Heart right ventricle (tissue), 16 donors: ENCODE results near the gene ZNHIT6. TPM values are rescaled to one million over a fixed set of nuclear protein-coding genes. Genes with fewer than 3 reads are reported as not detected.

ENCODE experiments used
- ATAC-seq, 8 donors: fragments of 200-7000 bp; cut with Tn5 transposase; one replicate each; pipeline ENCODE4 v1.9.1; 2020; ENCODE audit warnings: mild to moderate bottlenecking in 8 of 8, moderate library complexity in 8 of 8, moderate number of reproducible peaks in 1 of 8
- DNase-seq, 2 donors: peaks; one replicate each; pipeline ENCODE4 v3.0.0-alpha.2; 2020
- H3K27ac ChIP-seq, 10 donors: fragments of 200-600 bp; sonication (generic) in 2 of 10; one replicate each; pipeline versions ENCODE4 v1.5.0 to v1.8.0; 2020 to 2022; ENCODE audit warnings: mild to moderate bottlenecking in 3 of 10
- H3K27me3 ChIP-seq, 7 donors: fragments of 200-600 bp; one replicate each; pipeline ENCODE4 v1.8.0; 2021 to 2022; ENCODE audit warnings: mild to moderate bottlenecking in 2 of 7
- H3K36me3 ChIP-seq, 9 donors: fragments of 200-600 bp; sonication (generic) in 1 of 9; one replicate each; pipeline versions ENCODE4 v1.5.0 to v1.8.0; 2020 to 2022; ENCODE audit warnings: mild to moderate bottlenecking in 2 of 9
- H3K4me1 ChIP-seq, 9 donors: fragments of 200-600 bp; sonication (generic) in 1 of 9; one replicate each; pipeline versions ENCODE4 v1.5.0 to v1.8.0; 2020 to 2022; ENCODE audit warnings: mild to moderate bottlenecking in 4 of 9
- H3K4me3 ChIP-seq, 10 donors: fragments of 200-600 bp; sonication (generic) in 2 of 10; one replicate each; pipeline versions ENCODE4 v1.5.0 to v1.8.0; 2020 to 2022; ENCODE audit warnings: mild to moderate bottlenecking in 7 of 10, moderate library complexity in 2 of 10
- H3K9me3 ChIP-seq, 11 donors: fragments of 200-600 bp in 10 of 11; sonication (generic) in 2 of 11; one replicate each; pipeline versions ENCODE4 v1.5.0 to v1.8.0; 2013 to 2022; ENCODE audit warnings: mild to moderate bottlenecking in 2 of 11, control low read depth in 1 of 11, moderate library complexity in 1 of 11
- CTCF ChIP-seq, 9 donors: fragments of 200-600 bp; sonication (generic) in 2 of 9; IDR thresholded peaks; one replicate each; pipeline versions ENCODE4 v1.5.0 to v1.8.0; 2021 to 2022; ENCODE audit warnings: antibody characterized with exemption in 9 of 9, mild to moderate bottlenecking in 5 of 9, moderate library complexity in 1 of 9
- WGBS, 2 donors: extraction: QIAGEN DNeasy Blood & Tissue Kit; methylation state at CpG; one replicate each; pipeline ENCODE4 v1.1.7; 2013; ENCODE audit warnings: inconsistent platforms in 1 of 2; 5-methylcytosine and 5-hydroxymethylcytosine counted together
- intact Hi-C, 10 donors: fragments of 100-400 bp; cut with DNase I; formaldehyde crosslinking; loops; one replicate each; pipeline versions ENCODE4 v1.11.1 to v1.14.2; 2022
- polyA plus RNA-seq, 2 donors: library from polyadenylated mRNA; stranded (reverse); fragments of 200-250 nt; gene quantifications; one replicate each; pipeline ENCODE4 v1.2.3, GENCODE V29; 2013
- total RNA-seq, 10 donors: library from RNA; stranded (reverse); fragmentation: NEBNext Ultra II Directional in 3 of 10; extraction: Animal tissue kit (Norgen Biotek cat#: 25700) in 3 of 10; gene quantifications; one replicate each; pipeline versions ENCODE4 v1.2.1 to v1.2.4, GENCODE V29; 2021 to 2023
- donor health status: Arrhythmogenic right ventricular cardiomyopathy.
- donor health status: ischemic (EF 13 %, LVEDD 7.1; RV severe dilation, severe dysfunction).
- donor health status: healthy with polysubstance abuse.
- donor health status: DM: no; HTN: yes; CAD: no.
- donor health status: DM: no; HTN: no; CAD: no.
- donor health status: ischemic (EF 25% LVEDD 6.9; RV normal size, moderate dysfunction).
- donor health status: ischemic (EF 25% LVEDD 5.7; RV mildly dilated, moderate dysfunction).
- donor health status: healthy.
- donor health status: DM: yes; HTN: yes; CAD: no.
- donor health status: Ischemic cardiomyopathy.
- donor health status: ischemic (EF 35%, LVEDD 5.7; RV mildly dilated, moderate dysfunction).
- donor health status: nonischemic (EF 11% LVEDD 7.7; RV severe dilation, severe dysfunction).
- donor health status: DM: yes; HTN: yes; CAD: no.
- donor health status: PGD.
- donor health status: ischemic (EF 29% LVEDD 5.4; RV normal size, mild dysfunction).
- donor health status: nonischemic (EF 23%, LVEDD 6.1; RV moderate dilation, normal function).

The ZNHIT6 gene
- total and polyA plus RNA-seq, 12 donors, result 6.0 to 12.8 (median 10.5) TPM

- ATAC-seq, result no peak
- Histone ChIP-seq H3K36me3 (peaks cover 0 to 54% (median 0%) of the 10 kb centered on the region in 9 donors), H3K27me3 (no peaks in the 10 kb centered on the region), H3K27ac (no peak overlapping the region), H3K9me3 (no peaks in the 10 kb centered on the region), H3K4me3 (no peak overlapping the region), H3K4me1 (peaks cover 0 to 7% (median 0%) of the 10 kb centered on the region in 9 donors)
- intact Hi-C loops, result loop anchor here in 1 of 10 donors (10.0 kb wide), 1 partner anchor 61 kb away; no protein-coding TSS in a partner anchor
- DNase-seq, result no peak
- no peak for TF ChIP-seq CTCF (IDR thresholded peaks at IDR 0.05)
- WGBS, 2 donors, result 100% methylated on average over 1 of the region's 1 CpG
Measured at GRCh38 chr1:85665932-85666331, 42.3 kb downstream of the ZNHIT6 start.

GRCh38 chr1:85663382-85663781 lies 44.9 kb downstream of the ZNHIT6 start:
- ATAC-seq, result no peak
- Histone ChIP-seq H3K27ac (no peak overlapping the region), H3K4me3 (no peak overlapping the region), H3K4me1 (peaks cover 0 to 7% (median 0%) of the 10 kb centered on the region in 9 donors), H3K9me3 (no peaks in the 10 kb centered on the region), H3K36me3 (peaks cover 0 to 41% (median 0%) of the 10 kb centered on the region in 9 donors), H3K27me3 (no peaks in the 10 kb centered on the region)
- 97 to 98% methylated on average over 2 of the region's 2 CpGs for WGBS, 2 donors
- no peak for TF ChIP-seq CTCF (IDR thresholded peaks at IDR 0.05)
- intact Hi-C loops, result loop anchor here in 1 of 10 donors (10.0 kb wide), 1 partner anchor 59 kb away; no protein-coding TSS in a partner anchor
- no peak for DNase-seq

DNA sequence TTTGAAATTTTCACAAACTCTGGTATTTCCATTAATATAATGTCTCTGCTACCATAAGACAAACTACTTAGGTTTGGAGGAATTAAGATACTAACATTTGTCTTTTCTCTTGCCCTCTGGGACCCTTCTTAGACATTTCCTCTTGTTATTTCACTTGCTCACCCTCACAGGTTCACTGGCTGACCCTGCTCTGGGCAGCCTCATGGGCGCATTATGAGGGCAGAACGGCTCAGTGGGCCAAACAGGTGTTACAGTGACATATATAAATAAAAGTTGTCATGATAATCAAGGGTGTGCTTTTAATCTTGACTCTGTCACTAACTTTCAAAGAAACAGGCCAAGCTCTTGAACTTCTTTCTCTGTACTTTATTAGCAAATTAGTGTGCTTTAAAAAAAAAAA lies 46.5 kb downstream of the ZNHIT6 start:
- no peak for ATAC-seq
- intact Hi-C loops, result loop anchor here in 1 of 10 donors (10.0 kb wide), 1 partner anchor 57 kb away; no protein-coding TSS in a partner anchor
- no peak for TF ChIP-seq CTCF (IDR thresholded peaks at IDR 0.05)
- Histone ChIP-seq H3K9me3 (no peaks in the 10 kb centered on the region), H3K4me3 (no peak overlapping the region), H3K36me3 (peaks cover 0 to 33% (median 0%) of the 10 kb centered on the region in 9 donors), H3K27ac (no peak overlapping the region), H3K27me3 (no peaks in the 10 kb centered on the region), H3K4me1 (peaks cover 0 to 7% (median 0%) of the 10 kb centered on the region in 9 donors)
- no peak for DNase-seq
- 9 to 18% methylated on average over 2 of the region's 2 CpGs for WGBS, 2 donors

- H3K27ac ChIP-seq, result no peak overlapping the region
- H3K4me1 ChIP-seq, result peaks cover 0 to 7% (median 0%) of the 10 kb centered on the region in 9 donors
- DNase-seq, result no peak
- H3K9me3 ChIP-seq, result no peaks in the 10 kb centered on the region
- no peak for ATAC-seq
- no peaks in the 10 kb centered on the region for H3K27me3 ChIP-seq
- no peak overlapping the region for H3K4me3 ChIP-seq
- H3K36me3 ChIP-seq, result peaks cover 0 to 30% (median 0%) of the 10 kb centered on the region in 9 donors
- intact Hi-C loops, result loop anchor here in 1 of 10 donors (10.0 kb wide), 1 partner anchor 56 kb away; no protein-coding TSS in a partner anchor
- TF ChIP-seq CTCF (IDR thresholded peaks at IDR 0.05), result no peak
Measured at GRCh38 chr1:85660541-85660940, 47.7 kb downstream of the ZNHIT6 start.
